Smooth muscle cell (in vitro differentiated cells): ENCODE measurements around the gene SMPDL3A. TPM values are rescaled to one million over a fixed set of nuclear protein-coding genes. Genes with fewer than 3 reads are reported as not detected.

ENCODE experiments used
- DNase-seq: peaks from one replicate; lab custom pipeline; 2025; ENCODE audit not compliant: unreplicated experiment; lab: John Stamatoyannopoulos, UW
- H2AFZ ChIP-seq: fragments of 200-600 bp; sonication (generic); 2 replicates; pipeline ENCODE4 v1.6.0; 2016; ENCODE audit warnings: antibody characterized with exemption, low read depth, mild to moderate bottlenecking
- H3F3A ChIP-seq: fragments of 200-600 bp; sonication (generic); 2 replicates; pipeline ENCODE4 v1.6.0; 2017; ENCODE audit warnings: antibody characterized with exemption, low read depth
- H3K27ac ChIP-seq: fragments of 200-600 bp; sonication (generic); 2 replicates; pipeline ENCODE4 v1.5.1; 2016; ENCODE audit warnings: low read depth, mild to moderate bottlenecking
- H3K27me3 ChIP-seq: fragments of 200-600 bp; sonication (generic); 2 replicates; pipeline ENCODE4 v1.6.1; 2016; ENCODE audit warnings: low read depth, mild to moderate bottlenecking
- H3K36me3 ChIP-seq: fragments of 200-600 bp; sonication (generic); 2 replicates; pipeline ENCODE4 v1.5.1; 2016; ENCODE audit warnings: low read depth
- H3K4me1 ChIP-seq: fragments of 200-600 bp; sonication (generic); 2 replicates; pipeline ENCODE4 v1.5.1; 2016; ENCODE audit warnings: low read depth
- H3K4me2 ChIP-seq: fragments of 200-600 bp; sonication (generic); 2 replicates; pipeline ENCODE4 v1.6.0; 2016; ENCODE audit warnings: mild to moderate bottlenecking
- H3K4me3 ChIP-seq: fragments of 200-600 bp; sonication (generic); 2 replicates; pipeline ENCODE4 v1.5.1; 2016; ENCODE audit warnings: mild to moderate bottlenecking
- H3K79me2 ChIP-seq: fragments of 200-600 bp; sonication (generic); 2 replicates; pipeline ENCODE4 v1.6.0; 2016; ENCODE audit warnings: low read depth, mild to moderate bottlenecking
- H3K9ac ChIP-seq: fragments of 200-600 bp; sonication (generic); 2 replicates; pipeline ENCODE4 v1.6.0; 2016; ENCODE audit warnings: low read depth
- H3K9me3 ChIP-seq: fragments of 200-600 bp; sonication (generic); replicated peaks from 2 replicates; pipeline ENCODE4 v1.5.1; 2016; ENCODE audit warnings: low read depth
- H4K20me1 ChIP-seq: fragments of 200-600 bp; sonication (generic); 2 replicates; pipeline ENCODE4 v1.6.0; 2016; ENCODE audit warnings: low read depth
- WGBS: methylation state at CpG from one replicate; pipeline ENCODE4 v1.1.7; 2016; ENCODE audit warnings: low lambda C conversion rate; 5-methylcytosine and 5-hydroxymethylcytosine counted together
- polyA plus RNA-seq: library from polyadenylated mRNA; unstranded; fragments of >200 nt; fragmentation: Nextera tagmentation; extraction: Ambion mirVana; gene quantifications from 2 replicates; pipeline ENCODE4 v1.2.1, GENCODE V29; 2016
- total RNA-seq: library from RNA; depleted of rRNA; stranded (reverse); fragments of >200 nt; gene quantifications from 2 replicates; pipeline ENCODE4 v1.2.3, GENCODE V29; 2014
- TF ChIP-seq, protein P1 (sequence below): fragments of 200-600 bp; sonication (generic); IDR thresholded peaks from 2 replicates; pipeline ENCODE4 v1.5.1; 2017; ENCODE audit warnings: borderline replicate concordance, mild to moderate bottlenecking, antibody characterized with exemption; ENCODE audit not compliant: insufficient read depth, poor library complexity, severe bottlenecking

Gene SMPDL3A
- total and polyA plus RNA-seq, 2 experiments from 2014 or later, result 2.3 to 14.5 TPM

DNA sequence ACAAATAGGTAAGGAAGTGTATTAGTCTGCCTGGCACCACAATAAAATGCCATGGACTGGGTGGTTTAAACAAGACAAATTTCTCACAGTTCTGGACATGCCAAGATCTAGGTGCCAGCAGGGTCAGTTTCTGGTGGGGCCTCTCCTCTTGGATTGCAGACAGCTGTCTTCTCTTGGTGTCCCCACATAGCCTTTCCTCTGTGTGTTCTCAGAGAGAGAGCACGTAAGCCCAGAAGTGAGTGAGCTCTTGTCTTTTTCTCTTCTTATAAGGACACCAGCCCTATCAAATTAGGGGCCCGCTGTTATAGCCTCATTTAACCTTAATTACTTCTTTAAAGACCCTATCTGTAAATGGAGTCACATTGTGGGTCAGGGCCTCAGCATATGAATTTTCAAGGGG is 28.3 kb downstream of the SMPDL3A start:
- 67% methylated on average over 2 of the region's 2 CpGs for WGBS
- H3K4me1 ChIP-seq, result no peaks in the 10 kb centered on the region
- H3K4me2 ChIP-seq, result no peak overlapping the region
- H3K36me3 ChIP-seq, result no peaks in the 10 kb centered on the region
- no peaks in the 10 kb centered on the region for H3K27me3 ChIP-seq
- H3F3A ChIP-seq, result no peaks in the 10 kb centered on the region
- H2AFZ ChIP-seq, result no peak overlapping the region
- no peak overlapping the region for H3K27ac ChIP-seq
- no peaks in the 10 kb centered on the region for H3K9me3 ChIP-seq
- no peaks in the 10 kb centered on the region for H4K20me1 ChIP-seq
- H3K9ac ChIP-seq, result no peak overlapping the region
- H3K79me2 ChIP-seq, result no peaks in the 10 kb centered on the region
- H3K4me3 ChIP-seq, result no peak overlapping the region
- TF ChIP-seq, protein P1, sequence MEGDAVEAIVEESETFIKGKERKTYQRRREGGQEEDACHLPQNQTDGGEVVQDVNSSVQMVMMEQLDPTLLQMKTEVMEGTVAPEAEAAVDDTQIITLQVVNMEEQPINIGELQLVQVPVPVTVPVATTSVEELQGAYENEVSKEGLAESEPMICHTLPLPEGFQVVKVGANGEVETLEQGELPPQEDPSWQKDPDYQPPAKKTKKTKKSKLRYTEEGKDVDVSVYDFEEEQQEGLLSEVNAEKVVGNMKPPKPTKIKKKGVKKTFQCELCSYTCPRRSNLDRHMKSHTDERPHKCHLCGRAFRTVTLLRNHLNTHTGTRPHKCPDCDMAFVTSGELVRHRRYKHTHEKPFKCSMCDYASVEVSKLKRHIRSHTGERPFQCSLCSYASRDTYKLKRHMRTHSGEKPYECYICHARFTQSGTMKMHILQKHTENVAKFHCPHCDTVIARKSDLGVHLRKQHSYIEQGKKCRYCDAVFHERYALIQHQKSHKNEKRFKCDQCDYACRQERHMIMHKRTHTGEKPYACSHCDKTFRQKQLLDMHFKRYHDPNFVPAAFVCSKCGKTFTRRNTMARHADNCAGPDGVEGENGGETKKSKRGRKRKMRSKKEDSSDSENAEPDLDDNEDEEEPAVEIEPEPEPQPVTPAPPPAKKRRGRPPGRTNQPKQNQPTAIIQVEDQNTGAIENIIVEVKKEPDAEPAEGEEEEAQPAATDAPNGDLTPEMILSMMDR, result no peak
- DNase-seq, result no peak

DNA sequence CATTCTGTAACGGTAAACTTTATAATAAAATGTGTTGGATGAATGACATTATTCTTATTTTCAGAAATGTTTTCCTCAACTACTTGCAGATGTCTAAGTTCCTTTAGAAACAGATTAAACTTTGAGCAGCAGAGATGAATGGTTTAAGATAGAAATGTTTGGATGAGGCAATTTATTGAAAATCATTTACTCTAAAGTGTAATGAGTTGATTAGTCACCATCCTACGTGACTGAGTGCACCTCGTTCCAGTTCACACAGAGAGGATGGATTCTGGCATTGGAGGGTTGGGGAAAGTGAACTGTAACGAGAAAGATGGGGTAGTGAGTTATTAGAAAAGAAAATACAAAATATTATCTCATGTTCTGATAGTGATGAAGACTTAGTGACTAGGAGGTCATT is 28.7 kb downstream of the SMPDL3A start:
- Histone ChIP-seq H3K9me3 (no peaks in the 10 kb centered on the region), H2AFZ (no peak overlapping the region)
- WGBS, result 76% methylated on average over 4 of the region's 4 CpGs

DNA sequence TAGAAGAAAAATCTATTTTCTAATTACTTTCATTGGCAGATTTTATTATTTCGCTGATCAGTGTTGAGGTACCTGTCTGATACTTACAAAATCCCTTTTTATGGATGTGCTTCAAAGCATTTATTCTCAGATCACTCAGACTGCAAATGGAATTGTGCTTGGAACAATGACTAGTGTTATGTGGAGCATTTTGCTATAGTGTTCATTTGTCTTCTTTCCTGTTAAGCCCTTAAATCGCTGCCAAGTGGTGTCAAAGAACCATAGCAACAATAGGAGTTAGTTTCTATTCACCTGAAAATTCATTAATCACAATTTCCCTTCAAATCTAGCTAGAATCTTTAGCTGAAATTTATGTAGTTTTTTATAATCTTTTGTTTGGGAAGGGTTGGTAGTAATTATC is 29.8 kb downstream of the SMPDL3A start:
- Histone ChIP-seq H3K4me2 (no peak overlapping the region), H3K27ac (no peak overlapping the region), H3F3A (no peaks in the 10 kb centered on the region), H3K36me3 (no peaks in the 10 kb centered on the region), H3K4me3 (no peak overlapping the region), H3K4me1 (no peaks in the 10 kb centered on the region), H3K9me3 (no peaks in the 10 kb centered on the region), H3K9ac (no peak overlapping the region), H4K20me1 (no peaks in the 10 kb centered on the region), H2AFZ (no peak overlapping the region), H3K79me2 (no peaks in the 10 kb centered on the region), H3K27me3 (no peaks in the 10 kb centered on the region)
- DNase-seq, result no peak
- 95% methylated on average over 2 of the region's 2 CpGs for WGBS
- TF ChIP-seq, protein P1, result no peak

More for the DNA sequence above, 28.7 kb downstream of the SMPDL3A start:
- Histone ChIP-seq H3K27me3 (no peaks in the 10 kb centered on the region), H3K4me1 (no peaks in the 10 kb centered on the region), H3K27ac (no peak overlapping the region), H4K20me1 (no peaks in the 10 kb centered on the region), H3K79me2 (no peaks in the 10 kb centered on the region), H3K4me2 (no peak overlapping the region), H3K9ac (no peak overlapping the region), H3F3A (no peaks in the 10 kb centered on the region), H3K4me3 (no peak overlapping the region), H3K36me3 (no peaks in the 10 kb centered on the region)
- TF ChIP-seq, protein P1, result no peak
- DNase-seq, result no peak

DNA sequence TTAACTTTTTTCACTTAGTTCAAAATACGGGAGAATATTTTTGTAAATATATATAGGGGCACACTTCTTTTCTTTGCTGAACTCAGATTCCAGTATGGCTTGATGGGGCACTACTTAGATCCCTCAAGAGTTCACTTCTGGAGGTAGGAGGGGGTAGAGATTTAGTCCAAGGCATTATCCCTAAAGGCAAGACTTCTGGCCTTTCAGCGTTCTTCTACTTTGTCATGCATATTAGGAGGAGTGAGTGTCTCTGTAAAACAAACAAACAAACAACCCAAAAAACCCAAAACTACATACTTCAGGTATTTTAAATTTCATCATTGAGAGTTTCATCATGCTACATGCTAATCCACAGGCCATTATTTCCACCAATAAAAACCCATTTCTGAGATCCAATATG is 32.0 kb downstream of the SMPDL3A start:
- Histone ChIP-seq H3K27me3 (no peaks in the 10 kb centered on the region), H3K4me1 (no peaks in the 10 kb centered on the region), H4K20me1 (no peaks in the 10 kb centered on the region), H3K79me2 (no peaks in the 10 kb centered on the region), H2AFZ (no peak overlapping the region), H3F3A (no peaks in the 10 kb centered on the region), H3K4me3 (no peak overlapping the region), H3K36me3 (no peaks in the 10 kb centered on the region), H3K4me2 (no peak overlapping the region), H3K9me3 (no peaks in the 10 kb centered on the region), H3K27ac (no peak overlapping the region), H3K9ac (no peak overlapping the region)
- 64% methylated on average over 2 of the region's 2 CpGs for WGBS
- no peak for DNase-seq
- TF ChIP-seq, protein P1, result no peak
